Measurements from ENCODE around the gene TNFRSF11A. TPM values are rescaled to one million over a fixed set of nuclear protein-coding genes. Genes with fewer than 3 reads are reported as not detected.

Gene TNFRSF11A
- total RNA-seq, 1 donor from 2014 or later: 0.19 TPM

GRCh38 chr18:62438018-62438329 is 112.9 kb downstream of the TNFRSF11A start:
- Mint-ChIP-seq H3K4me1 (ENCODE audit: unreplicated experiment) (no peaks in the 10 kb centered on the region), H3K36me3 (ENCODE audit: unreplicated experiment) (no peaks in the 10 kb centered on the region), H3K9me3 (ENCODE audit: unreplicated experiment) (no peaks in the 10 kb centered on the region), H3K27ac (ENCODE audit: unreplicated experiment) (no peak overlapping the region), H3K4me3 (ENCODE audit: unreplicated experiment) (no peak overlapping the region), H3K27me3 (ENCODE audit: unreplicated experiment) (peaks cover 14% of the 10 kb centered on the region)
- TF ChIP-seq CTCF (IDR thresholded peaks at IDR 0.05): no peak
- no peak for DNase-seq (ENCODE audit: extremely low spot score, unreplicated experiment)

GRCh38 chr18:62438402-62438801 is 113.3 kb downstream of the TNFRSF11A start:
- Mint-ChIP-seq H3K36me3 (ENCODE audit: unreplicated experiment) (no peaks in the 10 kb centered on the region), H3K4me3 (ENCODE audit: unreplicated experiment) (no peak overlapping the region), H3K27ac (ENCODE audit: unreplicated experiment) (no peak overlapping the region), H3K9me3 (ENCODE audit: unreplicated experiment) (no peaks in the 10 kb centered on the region), H3K27me3 (ENCODE audit: unreplicated experiment) (peaks cover 14% of the 10 kb centered on the region), H3K4me1 (ENCODE audit: unreplicated experiment) (no peaks in the 10 kb centered on the region)
- no peak for TF ChIP-seq CTCF (IDR thresholded peaks at IDR 0.05)
- no peak for DNase-seq (ENCODE audit: extremely low spot score, unreplicated experiment)

GRCh38 chr18:62438866-62439265 is 113.8 kb downstream of the TNFRSF11A start:
- Mint-ChIP-seq H3K36me3 (ENCODE audit: unreplicated experiment) (no peaks in the 10 kb centered on the region), H3K27ac (ENCODE audit: unreplicated experiment) (no peak overlapping the region), H3K4me1 (ENCODE audit: unreplicated experiment) (no peaks in the 10 kb centered on the region)

More at GRCh38 chr18:62438866-62439265, 113.8 kb downstream of the TNFRSF11A start:
- TF ChIP-seq CTCF (IDR thresholded peaks at IDR 0.05): no peak
- no peak overlapping the region for H3K4me3 Mint-ChIP-seq (ENCODE audit: unreplicated experiment)
- DNase-seq (ENCODE audit: extremely low spot score, unreplicated experiment): no peak
- no peaks in the 10 kb centered on the region for H3K9me3 Mint-ChIP-seq (ENCODE audit: unreplicated experiment)
- H3K27me3 Mint-ChIP-seq (ENCODE audit: unreplicated experiment): peaks cover 14% of the 10 kb centered on the region

Other genes with a start within 250 kb of the TNFRSF11A start
- gene PIGN, start 138.3 kb upstream of the TNFRSF11A start, total RNA-seq: 35.7 and 39.2 TPM in 2 replicates
- gene RELCH, start 138.1 kb upstream of the TNFRSF11A start, total RNA-seq: 22.0 and 22.7 TPM in 2 replicates
- 10.3 and 11.2 TPM in 2 replicates for gene ZCCHC2, start 197.7 kb downstream of the TNFRSF11A start, total RNA-seq

All from osteocyte (in vitro differentiated cells).